Measurements from ENCODE around the gene SHC2. TPM values are rescaled to one million over a fixed set of nuclear protein-coding genes. Genes with fewer than 3 reads are reported as not detected.

The SHC2 gene
- total and polyA plus RNA-seq, 2 donors (not counting 3 experiments of a cell fraction or from before 2014, with no cell fraction given) = 7.5 to 11.8 TPM

- CTCF ChIA-PET = no interaction called here
- intact Hi-C loops (cut with micrococcal nuclease) = no loop called here
- H3K36me3 ChIP-seq (ENCODE audit: control insufficient read depth in 2 of 2, extremely low read depth in 1 of 2, insufficient read depth in 2 of 2, low read length in 2 of 2) = no peaks in the 10 kb centered on the region
Observed at GRCh38 chr19:415292-415691, 45.5 kb downstream of the SHC2 start.

GRCh38 chr19:413756-414420, 46.9 kb downstream of the SHC2 start:
- CTCF ChIA-PET = no interaction called here
- H3K79me2 ChIP-seq (ENCODE audit: control insufficient read depth, insufficient read depth, low read length) = no peaks in the 10 kb centered on the region
- no peaks in the 10 kb centered on the region for H3K9me3 ChIP-seq (replicated peaks; ENCODE audit: control insufficient read depth, insufficient read depth, low read length)
- no peaks in the 10 kb centered on the region for H3K9me1 ChIP-seq (replicated peaks; ENCODE audit: control insufficient read depth, extremely low read depth, insufficient read depth, low read length)
- no peak overlapping the region for H3K9ac ChIP-seq (replicated peaks; ENCODE audit: extremely low read depth, insufficient read depth, low read length)
- no TSS peak for BruUV-seq (replicated peaks)
- TF ChIP-seq POLR2A (IDR thresholded peaks at IDR 0.05; ENCODE audit: low read depth, low read length) = no peak
- no peak for TF ChIP-seq GATA2 (IDR thresholded peaks at IDR 0.05; ENCODE audit: insufficient read depth, insufficient read length, low read depth, low read length)
- TF ChIP-seq POLR2AphosphoS5 (IDR thresholded peaks at IDR 0.05; ENCODE audit: insufficient read depth, low read depth, low read length) = no peak
- no peak for TF ChIP-seq EZH2 (IDR thresholded peaks at IDR 0.05; ENCODE audit: borderline replicate concordance, low read depth, low read length, severe bottlenecking)
- no peak for TF ChIP-seq MYC (IDR thresholded peaks at IDR 0.05; ENCODE audit: low read depth, low read length)
- no peak for TF ChIP-seq CTCF (IDR thresholded peaks at IDR 0.05; ENCODE audit: extremely low read depth in 1 of 2, insufficient read depth in 1 of 2, low read depth in 1 of 2, low read length in 2 of 2)
- no peak for TF ChIP-seq FOS (IDR thresholded peaks at IDR 0.05; ENCODE audit: borderline replicate concordance, insufficient read depth, low read length)
- TF ChIP-seq JUN (IDR thresholded peaks at IDR 0.05; ENCODE audit: borderline replicate concordance, insufficient read depth, insufficient read length, low read depth) = no peak
- no peak for TF ChIP-seq MAX (IDR thresholded peaks at IDR 0.05; ENCODE audit: insufficient read depth, insufficient read length)
- no peak overlapping the region for H3K4me3 ChIP-seq (replicated peaks in 1 of 3; ENCODE audit: insufficient read depth in 1 of 3, low read depth in 1 of 3, low read length in 3 of 3)
- H3K4me1 ChIP-seq (ENCODE audit: control insufficient read depth, extremely low read depth, insufficient read depth, low read length) = peaks cover 3% of the 10 kb centered on the region
- FAIRE-seq = no peak
- dilution Hi-C loops (cut with MboI; ENCODE audit: extremely low pct_ligation_motif_present, low sequenced_read_pairs) (no loop called here), intact Hi-C loops (cut with micrococcal nuclease) (no loop called here)
- H4K20me1 ChIP-seq (replicated peaks; ENCODE audit: control insufficient read depth, extremely low read depth, insufficient read depth, low read length) = no peaks in the 10 kb centered on the region
- no peak overlapping the region for H2AFZ ChIP-seq (ENCODE audit: low read depth, low read length)
- no peak overlapping the region for H3K27ac ChIP-seq (ENCODE audit: insufficient read depth, low read depth, low read length)
- POLR2A ChIA-PET = no interaction called here
- H3K4me2 ChIP-seq (ENCODE audit: insufficient read depth, low read length) = no peak overlapping the region
- H3K36me3 ChIP-seq (ENCODE audit: control insufficient read depth in 2 of 2, extremely low read depth in 1 of 2, insufficient read depth in 2 of 2, low read length in 2 of 2) = no peaks in the 10 kb centered on the region
- DNase-seq (ENCODE audit: low read depth, low spot score) = no peak
- H3K27me3 ChIP-seq (ENCODE audit: control insufficient read depth in 2 of 2, insufficient read depth in 2 of 2, low read length in 2 of 2) = peaks cover 11 to 14% of the 10 kb centered on the region in 2 experiments

More at GRCh38 chr19:415292-415691, 45.5 kb downstream of the SHC2 start:
- no TSS peak for BruUV-seq (replicated peaks)
- H4K20me1 ChIP-seq (replicated peaks; ENCODE audit: control insufficient read depth, extremely low read depth, insufficient read depth, low read length) = no peaks in the 10 kb centered on the region
- dilution Hi-C loops (cut with MboI; ENCODE audit: extremely low pct_ligation_motif_present, low sequenced_read_pairs) = no loop called here
- no peak overlapping the region for H3K27ac ChIP-seq (ENCODE audit: insufficient read depth, low read depth, low read length)
- no peaks in the 10 kb centered on the region for H3K9me3 ChIP-seq (replicated peaks; ENCODE audit: control insufficient read depth, insufficient read depth, low read length)
- TF ChIP-seq GATA2 (IDR thresholded peaks at IDR 0.05; ENCODE audit: insufficient read depth, insufficient read length, low read depth, low read length) = no peak
- no peak for TF ChIP-seq POLR2AphosphoS5 (IDR thresholded peaks at IDR 0.05; ENCODE audit: insufficient read depth, low read depth, low read length)
- no peak for TF ChIP-seq JUN (IDR thresholded peaks at IDR 0.05; ENCODE audit: borderline replicate concordance, insufficient read depth, insufficient read length, low read depth)
- POLR2A ChIA-PET = no interaction called here
- DNase-seq (ENCODE audit: low read depth, low spot score) (no peak), FAIRE-seq (no peak)
- H2AFZ ChIP-seq (ENCODE audit: low read depth, low read length) = no peak overlapping the region
- H3K27me3 ChIP-seq (ENCODE audit: control insufficient read depth in 2 of 2, insufficient read depth in 2 of 2, low read length in 2 of 2) = peaks cover under 1 to 1% of the 10 kb centered on the region in 2 experiments
- no peak overlapping the region for H3K4me3 ChIP-seq (replicated peaks in 1 of 3; ENCODE audit: insufficient read depth in 1 of 3, low read depth in 1 of 3, low read length in 3 of 3)
- H3K4me2 ChIP-seq (ENCODE audit: insufficient read depth, low read length) = no peak overlapping the region
- no peaks in the 10 kb centered on the region for H3K9me1 ChIP-seq (replicated peaks; ENCODE audit: control insufficient read depth, extremely low read depth, insufficient read depth, low read length)
- no peak overlapping the region for H3K9ac ChIP-seq (replicated peaks; ENCODE audit: extremely low read depth, insufficient read depth, low read length)
- H3K4me1 ChIP-seq (ENCODE audit: control insufficient read depth, extremely low read depth, insufficient read depth, low read length) = no peaks in the 10 kb centered on the region
- H3K79me2 ChIP-seq (ENCODE audit: control insufficient read depth, insufficient read depth, low read length) = no peaks in the 10 kb centered on the region

All from endothelial cell of umbilical vein (primary cell).